Glutamatergic neuron (in vitro differentiated cells): ENCODE data around the gene P2RX3. TPM values are rescaled to one million over a fixed set of nuclear protein-coding genes. Genes with fewer than 3 reads are reported as not detected.
A peak's percentile ranks its signal among the peaks of the same experiment; 100 is the strongest.

Source experiments
- DNase-seq: peaks from one replicate; pipeline ENCODE4 v3.0.0; 2022
- H3K27ac Mint-ChIP-seq: one replicate; pipeline ENCODE4 v1.8.0; 2020; ENCODE audit warnings: mild to moderate bottlenecking, mixed read lengths, inconsistent platforms; ENCODE audit not compliant: unreplicated experiment
- H3K27me3 Mint-ChIP-seq: one replicate; pipeline ENCODE4 v1.8.0; 2020; ENCODE audit warnings: mild to moderate bottlenecking, moderate library complexity, mixed read lengths, inconsistent platforms; ENCODE audit not compliant: unreplicated experiment
- H3K36me3 Mint-ChIP-seq: one replicate; pipeline ENCODE4 v1.8.0; 2020; ENCODE audit warnings: mild to moderate bottlenecking, mixed read lengths, inconsistent platforms; ENCODE audit not compliant: unreplicated experiment
- H3K4me1 Mint-ChIP-seq: one replicate; pipeline ENCODE4 v1.8.0; 2020; ENCODE audit warnings: mild to moderate bottlenecking, low read depth, mixed read lengths, inconsistent platforms; ENCODE audit not compliant: unreplicated experiment
- H3K4me3 Mint-ChIP-seq: one replicate; pipeline ENCODE4 v1.8.0; 2020; ENCODE audit warnings: mild to moderate bottlenecking, mixed read lengths, inconsistent platforms; ENCODE audit not compliant: unreplicated experiment
- H3K9me3 Mint-ChIP-seq: one replicate; pipeline ENCODE4 v1.8.0; 2020; ENCODE audit warnings: mild to moderate bottlenecking, moderate library complexity, mixed read lengths, inconsistent platforms; ENCODE audit not compliant: unreplicated experiment
- CTCF ChIP-seq: fragments of 200-600 bp; sonication (generic); IDR thresholded peaks from one replicate; pipeline ENCODE4 v1.5.0; 2021; ENCODE audit not compliant: partially characterized antibody, unreplicated experiment
- total RNA-seq: library from RNA; stranded (reverse); fragmentation: NEBNext Ultra II Directional; extraction: Animal tissue kit (Norgen Biotek cat#: 25700); gene quantifications from one replicate; pipeline ENCODE4 v1.2.1, GENCODE V29; 2021; ENCODE audit not compliant: unreplicated experiment

P2RX3 gene
- total RNA-seq, 1 donor from 2014 or later, result 496 TPM

- H3K27me3 Mint-ChIP-seq, result peaks cover 29% of the 10 kb centered on the region
- H3K4me3 Mint-ChIP-seq, result peak overlapping the region; percentile 97
- peaks cover 28% of the 10 kb centered on the region for H3K9me3 Mint-ChIP-seq
- no peak for TF ChIP-seq CTCF
- H3K27ac Mint-ChIP-seq, result peak overlapping the region; percentile 98
- H3K4me1 Mint-ChIP-seq, result peaks cover 40% of the 10 kb centered on the region
- DNase-seq, result peak; percentile 76
- peaks cover 3% of the 10 kb centered on the region for H3K36me3 Mint-ChIP-seq
Measured at GRCh38 chr11:57322256-57323166, 15.6 kb upstream of the P2RX3 start.

- no peak for DNase-seq
- H3K27me3 Mint-ChIP-seq, result peaks cover 29% of the 10 kb centered on the region
- TF ChIP-seq CTCF, result no peak
- H3K27ac Mint-ChIP-seq, result peak overlapping the region; percentile 98
- H3K36me3 Mint-ChIP-seq, result peaks cover 3% of the 10 kb centered on the region
- peak overlapping the region; percentile 97 for H3K4me3 Mint-ChIP-seq
- H3K9me3 Mint-ChIP-seq, result peaks cover 28% of the 10 kb centered on the region
- peaks cover 36% of the 10 kb centered on the region for H3K4me1 Mint-ChIP-seq
Measured at GRCh38 chr11:57323167-57323854, 14.8 kb upstream of the P2RX3 start.

- no peak for TF ChIP-seq CTCF
- H3K4me3 Mint-ChIP-seq, result peak overlapping the region; percentile 97
- peaks cover 28% of the 10 kb centered on the region for H3K9me3 Mint-ChIP-seq
- H3K4me1 Mint-ChIP-seq, result peaks cover 36% of the 10 kb centered on the region
- no peak for DNase-seq
- H3K36me3 Mint-ChIP-seq, result peaks cover 3% of the 10 kb centered on the region
- peak overlapping the region; percentile 98 for H3K27ac Mint-ChIP-seq
- peaks cover 29% of the 10 kb centered on the region for H3K27me3 Mint-ChIP-seq
Measured at GRCh38 chr11:57323855-57324153, 14.3 kb upstream of the P2RX3 start.

- TF ChIP-seq CTCF, result no peak
- Mint-ChIP-seq H3K9me3 (peaks cover 25% of the 10 kb centered on the region), H3K36me3 (no peaks in the 10 kb centered on the region), H3K27me3 (peaks cover 28% of the 10 kb centered on the region), H3K27ac (peak overlapping the region; percentile 98), H3K4me3 (peak overlapping the region; percentile 97), H3K4me1 (peaks cover 33% of the 10 kb centered on the region)
- DNase-seq, result peak; percentile 94
Measured at GRCh38 chr11:57324154-57324885, 13.8 kb upstream of the P2RX3 start.
